ENCODE results near the gene SIN3A.

Gene SIN3A

GRCh38 chr15:75329571-75329970 lies 121.9 kb downstream of the SIN3A start:
- Histone ChIP-seq H3K36me3 (ENCODE audit: insufficient read depth, low read length) (no peaks in the 10 kb centered on the region), H3K4me1 (ENCODE audit: control insufficient read depth, insufficient read depth, low read length, unreplicated experiment) (no peaks in the 10 kb centered on the region), H3K27ac (ENCODE audit: low read depth, low read length) (no peak overlapping the region), H3K27me3 (ENCODE audit: insufficient read depth, low read length) (no peaks in the 10 kb centered on the region), H2AFZ (ENCODE audit: low read length, unreplicated experiment) (no peak overlapping the region), H3K4me3 (ENCODE audit: low read depth, low read length) (no peak overlapping the region), H3K79me2 (ENCODE audit: control insufficient read depth, insufficient read depth, low read length, unreplicated experiment) (no peaks in the 10 kb centered on the region)

- H3K36me3 ChIP-seq (ENCODE audit: insufficient read depth, low read length), result no peaks in the 10 kb centered on the region
- no peak overlapping the region for H2AFZ ChIP-seq (ENCODE audit: low read length, unreplicated experiment)
- H3K79me2 ChIP-seq (ENCODE audit: control insufficient read depth, insufficient read depth, low read length, unreplicated experiment), result no peaks in the 10 kb centered on the region
- H3K27ac ChIP-seq (ENCODE audit: low read depth, low read length), result no peak overlapping the region
- no peaks in the 10 kb centered on the region for H3K4me1 ChIP-seq (ENCODE audit: control insufficient read depth, insufficient read depth, low read length, unreplicated experiment)
- no peak overlapping the region for H3K4me3 ChIP-seq (ENCODE audit: low read depth, low read length)
- H3K27me3 ChIP-seq (ENCODE audit: insufficient read depth, low read length), result no peaks in the 10 kb centered on the region
Measured at GRCh38 chr15:75328493-75329314, 122.8 kb downstream of the SIN3A start.

- Histone ChIP-seq H3K4me1 (ENCODE audit: control insufficient read depth, insufficient read depth, low read length, unreplicated experiment) (no peaks in the 10 kb centered on the region), H2AFZ (ENCODE audit: low read length, unreplicated experiment) (no peak overlapping the region), H3K79me2 (ENCODE audit: control insufficient read depth, insufficient read depth, low read length, unreplicated experiment) (no peaks in the 10 kb centered on the region), H3K36me3 (ENCODE audit: insufficient read depth, low read length) (no peaks in the 10 kb centered on the region), H3K27ac (ENCODE audit: low read depth, low read length) (no peak overlapping the region), H3K4me3 (ENCODE audit: low read depth, low read length) (no peak overlapping the region), H3K27me3 (ENCODE audit: insufficient read depth, low read length) (no peaks in the 10 kb centered on the region)
Measured at GRCh38 chr15:75327491-75327890, 124.0 kb downstream of the SIN3A start.

GRCh38 chr15:75327005-75327404 lies 124.5 kb downstream of the SIN3A start:
- H3K79me2 ChIP-seq (ENCODE audit: control insufficient read depth, insufficient read depth, low read length, unreplicated experiment), result no peaks in the 10 kb centered on the region
- H3K36me3 ChIP-seq (ENCODE audit: insufficient read depth, low read length), result no peaks in the 10 kb centered on the region
- H3K27ac ChIP-seq (ENCODE audit: low read depth, low read length), result no peak overlapping the region
- peaks cover 2% of the 10 kb centered on the region; the same call in 1 of the 2 replicates for H3K27me3 ChIP-seq (ENCODE audit: insufficient read depth, low read length)
- no peak overlapping the region for H3K4me3 ChIP-seq (ENCODE audit: low read depth, low read length)
- H2AFZ ChIP-seq (ENCODE audit: low read length, unreplicated experiment), result no peak overlapping the region
- no peaks in the 10 kb centered on the region for H3K4me1 ChIP-seq (ENCODE audit: control insufficient read depth, insufficient read depth, low read length, unreplicated experiment)

- H3K27me3 ChIP-seq (ENCODE audit: insufficient read depth, low read length), result peaks cover 5% of the 10 kb centered on the region; the same call in 1 of the 2 replicates
- H3K36me3 ChIP-seq (ENCODE audit: insufficient read depth, low read length), result no peaks in the 10 kb centered on the region
- H2AFZ ChIP-seq (ENCODE audit: low read length, unreplicated experiment), result no peak overlapping the region
- H3K27ac ChIP-seq (ENCODE audit: low read depth, low read length), result no peak overlapping the region
- H3K4me3 ChIP-seq (ENCODE audit: low read depth, low read length), result no peak overlapping the region
- no peaks in the 10 kb centered on the region for H3K4me1 ChIP-seq (ENCODE audit: control insufficient read depth, insufficient read depth, low read length, unreplicated experiment)
- H3K79me2 ChIP-seq (ENCODE audit: control insufficient read depth, insufficient read depth, low read length, unreplicated experiment), result no peaks in the 10 kb centered on the region
Measured at GRCh38 chr15:75325922-75326321, 125.6 kb downstream of the SIN3A start.

GRCh38 chr15:75321711-75322110 lies 129.8 kb downstream of the SIN3A start:
- peaks cover 5% of the 10 kb centered on the region; the same call in 1 of the 2 replicates for H3K27me3 ChIP-seq (ENCODE audit: insufficient read depth, low read length)
- H3K79me2 ChIP-seq (ENCODE audit: control insufficient read depth, insufficient read depth, low read length, unreplicated experiment), result no peaks in the 10 kb centered on the region
- H2AFZ ChIP-seq (ENCODE audit: low read length, unreplicated experiment), result no peak overlapping the region
- no peak overlapping the region for H3K27ac ChIP-seq (ENCODE audit: low read depth, low read length)
- H3K4me1 ChIP-seq (ENCODE audit: control insufficient read depth, insufficient read depth, low read length, unreplicated experiment), result no peaks in the 10 kb centered on the region
- no peak overlapping the region for H3K4me3 ChIP-seq (ENCODE audit: low read depth, low read length)
- no peaks in the 10 kb centered on the region for H3K36me3 ChIP-seq (ENCODE audit: insufficient read depth, low read length)

Measured in ACC112 (cell line).